GM23338 (cell line): Measurements from ENCODE around the gene SLC4A5. TPM values are rescaled to one million over a fixed set of nuclear protein-coding genes. Genes with fewer than 3 reads are reported as not detected.
A peak's percentile ranks its signal among the peaks of the same experiment; 100 is the strongest.

Experiments
- ATAC-seq: fragments of 200-7000 bp; cut with Tn5 transposase; 3 replicates; pipeline ENCODE4 v1.9.1; 2020
- DNase-seq: peaks from one replicate; pipeline ENCODE4 v3.0.0-alpha.2; 2015; ENCODE audit warnings: low spot score
- H2AFZ ChIP-seq: fragments of 200-600 bp; sonication (generic); 2 replicates; pipeline ENCODE4 v1.8.0; 2016; ENCODE audit warnings: antibody characterized with exemption, mild to moderate bottlenecking, moderate library complexity
- H3F3A ChIP-seq: fragments of 200-600 bp; sonication (generic); replicated peaks from 2 replicates; pipeline ENCODE4 v1.8.0; 2017; ENCODE audit warnings: antibody characterized with exemption, mixed run types, low read depth
- H3K27ac ChIP-seq: fragments of 200-600 bp; sonication (generic); 2 replicates; pipeline ENCODE4 v1.6.1; 2016; ENCODE audit warnings: low read depth
- H3K27me3 ChIP-seq: fragments of 200-600 bp; sonication (generic); 2 replicates; pipeline ENCODE4 v1.8.0; 2016; ENCODE audit warnings: mild to moderate bottlenecking, mixed run types, moderate library complexity; ENCODE audit not compliant: insufficient read depth
- H3K36me3 ChIP-seq: fragments of 200-600 bp; sonication (generic); 2 replicates; pipeline ENCODE4 v1.8.0; 2016; ENCODE audit warnings: mild to moderate bottlenecking; ENCODE audit not compliant: insufficient read depth
- H3K4me1 ChIP-seq: fragments of 200-600 bp; sonication (generic); 2 replicates; pipeline ENCODE4 v1.8.0; 2016; ENCODE audit warnings: mild to moderate bottlenecking, moderate library complexity; ENCODE audit not compliant: insufficient read depth
- H3K4me2 ChIP-seq: fragments of 200-600 bp; sonication (generic); 2 replicates; pipeline ENCODE4 v1.7.1; 2017; ENCODE audit warnings: mixed run types
- H3K4me3 ChIP-seq: fragments of 200-600 bp; sonication (generic); 2 replicates; pipeline ENCODE4 v1.6.1; 2016; ENCODE audit warnings: mixed run types
- H3K79me2 ChIP-seq: fragments of 200-600 bp; sonication (generic); replicated peaks from 2 replicates; pipeline ENCODE4 v1.8.0; 2017; ENCODE audit warnings: mild to moderate bottlenecking; ENCODE audit not compliant: insufficient read depth
- H3K9me2 ChIP-seq: fragments of 200-600 bp; sonication (generic); 2 replicates; pipeline ENCODE4 v1.8.0; 2017; ENCODE audit not compliant: insufficient read depth
- H4K20me1 ChIP-seq: fragments of 200-600 bp; sonication (generic); replicated peaks from 2 replicates; pipeline ENCODE4 v1.8.0; 2017; ENCODE audit warnings: mild to moderate bottlenecking; ENCODE audit not compliant: insufficient read depth
- H3K27ac Mint-ChIP-seq: 2 replicates; pipeline ENCODE4 v1.8.0; 2020; ENCODE audit warnings: inconsistent platforms, mild to moderate bottlenecking, moderate library complexity, mixed read lengths
- H3K27me3 Mint-ChIP-seq: 3 replicates; pipeline ENCODE4 v1.8.0; 2022; ENCODE audit warnings: low read depth, mild to moderate bottlenecking, moderate library complexity, mixed read lengths, inconsistent platforms; ENCODE audit not compliant: insufficient read depth, poor library complexity
- H3K36me3 Mint-ChIP-seq: 3 replicates; pipeline ENCODE4 v1.8.0; 2021; ENCODE audit warnings: low read depth, mild to moderate bottlenecking, inconsistent platforms, moderate library complexity, mixed read lengths
- H3K4me1 Mint-ChIP-seq: 3 replicates; pipeline ENCODE4 v1.8.0; 2020; ENCODE audit warnings: mild to moderate bottlenecking, inconsistent platforms, mixed read lengths
- H3K4me3 Mint-ChIP-seq: 3 replicates; pipeline ENCODE4 v1.8.0; 2021; ENCODE audit warnings: moderate library complexity, mild to moderate bottlenecking, inconsistent platforms, mixed read lengths
- H3K9me3 Mint-ChIP-seq: 3 replicates; pipeline ENCODE4 v1.8.0; 2020; ENCODE audit warnings: moderate library complexity, mild to moderate bottlenecking, inconsistent platforms, mixed read lengths
- CREB1 ChIP-seq: fragments of 250-450 bp; sonication (Bioruptor Pico); IDR thresholded peaks from 2 replicates; pipeline ENCODE4 v1.5.0; 2020; ENCODE audit warnings: low read depth, mild to moderate bottlenecking, moderate library complexity
- CTCF ChIP-seq, 2 experiments: fragments of 200-600 bp in 1 of 2; sonication (generic) in 1 of 2; conservative IDR thresholded peaks; 2 replicates each; pipeline versions ENCODE4 v1.5.1 to v1.6.1; 2016 to 2017; ENCODE audit warnings: antibody characterized with exemption in 2 of 2, low read depth in 2 of 2, mild to moderate bottlenecking in 2 of 2, moderate library complexity in 1 of 2
- ETS1 ChIP-seq: IDR thresholded peaks from 2 replicates; pipeline ENCODE4 v1.6.1; 2016; ENCODE audit warnings: antibody characterized with exemption
- EZH2 ChIP-seq: fragments of 200-600 bp; sonication (generic); IDR thresholded peaks from one replicate; pipeline ENCODE4 v1.8.0; 2017; ENCODE audit warnings: antibody characterized with exemption, mild to moderate bottlenecking, low read depth; ENCODE audit not compliant: unreplicated experiment
- JUNB ChIP-seq: IDR thresholded peaks from one replicate; pipeline ENCODE4 v1.6.1; 2016; ENCODE audit warnings: antibody characterized with exemption; ENCODE audit not compliant: unreplicated experiment
- NANOG ChIP-seq: IDR thresholded peaks from 2 replicates; pipeline ENCODE4 v1.6.1; 2016; ENCODE audit warnings: antibody characterized with exemption, borderline replicate concordance
- POLR2AphosphoS5 ChIP-seq: IDR thresholded peaks from 2 replicates; pipeline ENCODE4 v1.6.1; 2016; ENCODE audit warnings: antibody characterized with exemption, low read depth
- REST ChIP-seq: IDR thresholded peaks from one replicate; pipeline ENCODE4 v1.6.1; 2018; ENCODE audit warnings: antibody characterized with exemption; ENCODE audit not compliant: unreplicated experiment
- STAT1 ChIP-seq: IDR thresholded peaks from one replicate; pipeline ENCODE4 v1.6.1; 2016; ENCODE audit warnings: antibody characterized with exemption; ENCODE audit not compliant: unreplicated experiment
- ZNF114 ChIP-seq: fragments of 250-450 bp; sonication (Bioruptor Pico); IDR thresholded peaks from 2 replicates; pipeline ENCODE4 v1.5.0; 2020; ENCODE audit warnings: mild to moderate bottlenecking, moderate library complexity
- ZNF331 ChIP-seq: fragments of 250-450 bp; sonication (Bioruptor Pico); IDR thresholded peaks from 2 replicates; pipeline ENCODE4 v1.5.0; 2020; ENCODE audit warnings: low read depth, mild to moderate bottlenecking, moderate library complexity
- ZNF462 ChIP-seq: fragments of 250-450 bp; sonication (Bioruptor Pico); IDR thresholded peaks from 2 replicates; pipeline ENCODE4 v1.5.0; 2020; ENCODE audit warnings: mild to moderate bottlenecking, moderate library complexity
- polyA plus RNA-seq: library from polyadenylated mRNA; unstranded; fragments of >200 nt; fragmentation: Nextera tagmentation; extraction: Ambion mirVana; gene quantifications from 2 replicates; pipeline ENCODE4 v1.2.1, GENCODE V29; 2016
- total RNA-seq: library from RNA; depleted of rRNA; stranded (reverse); fragments of >200 nt; shearing (Covaris generic); gene quantifications from 2 replicates; pipeline ENCODE4 v1.2.3, GENCODE V29; 2014

SLC4A5 gene
- total and polyA plus RNA-seq, 2 experiments from 2014 or later, result 0.24 to 0.70 TPM

GRCh38 chr2:74221091-74221490, 122.1 kb downstream of the SLC4A5 start:
- H3K4me1 ChIP-seq, result 0 out of 2 replicates have a peak, but pooled peaks cover 2% of the 10 kb centered on the region
- H3K27me3 Mint-ChIP-seq, result peaks cover 30% of the 10 kb centered on the region
- H3K27ac ChIP-seq, result peak overlapping the region; percentile 60; the same call in 1 of the 2 replicates
- H3K27me3 ChIP-seq, result no peaks in the 10 kb centered on the region
- no peak for DNase-seq
- peaks cover 32% of the 10 kb centered on the region; the same call in 1 of the 2 replicates for H3F3A ChIP-seq
- peaks cover 19% of the 10 kb centered on the region for H3K36me3 ChIP-seq
- H3K79me2 ChIP-seq, result peaks cover under 1% of the 10 kb centered on the region; the same call in 1 of the 2 replicates
- H3K9me3 Mint-ChIP-seq, result no peaks in the 10 kb centered on the region; the same call in 2 of the 3 replicates
- H3K36me3 Mint-ChIP-seq, result peaks cover 52% of the 10 kb centered on the region
- TF ChIP-seq CREB1 (CRISPR knock-in tag) (no peak), REST (no peak), ZNF331 (CRISPR knock-in tag) (no peak), POLR2AphosphoS5 (no peak), ETS1 (no peak), STAT1 (no peak), EZH2 (no peak), JUNB (no peak), ZNF114 (CRISPR knock-in tag) (no peak), CTCF (conservative IDR thresholded peaks at IDR 0.05; ENCODE audit: low read depth in 2 of 2) (no peak), ZNF462 (no peak), NANOG (no peak)
- peaks cover 39% of the 10 kb centered on the region for H4K20me1 ChIP-seq
- peaks cover 18% of the 10 kb centered on the region for H3K9me2 ChIP-seq
- no peak overlapping the region for H3K4me2 ChIP-seq
- peaks cover 13% of the 10 kb centered on the region for H3K4me1 Mint-ChIP-seq
- no peak overlapping the region for H2AFZ ChIP-seq
- no peak overlapping the region for H3K27ac Mint-ChIP-seq
- no peak overlapping the region for H3K4me3 ChIP-seq
- H3K4me3 Mint-ChIP-seq, result no peak overlapping the region; the same call in 2 of the 3 replicates
- no peak for ATAC-seq
